DLD1 (cell line): Measurements from ENCODE around the gene ANKRD40CL.

ENCODE experiments used
- in situ Hi-C: cut with HindIII; loops from 2 replicates; pipeline ENCODE4 v1.10.0; 2017; ENCODE audit warnings: low sequenced_read_pairs

The ANKRD40CL gene

DNA sequence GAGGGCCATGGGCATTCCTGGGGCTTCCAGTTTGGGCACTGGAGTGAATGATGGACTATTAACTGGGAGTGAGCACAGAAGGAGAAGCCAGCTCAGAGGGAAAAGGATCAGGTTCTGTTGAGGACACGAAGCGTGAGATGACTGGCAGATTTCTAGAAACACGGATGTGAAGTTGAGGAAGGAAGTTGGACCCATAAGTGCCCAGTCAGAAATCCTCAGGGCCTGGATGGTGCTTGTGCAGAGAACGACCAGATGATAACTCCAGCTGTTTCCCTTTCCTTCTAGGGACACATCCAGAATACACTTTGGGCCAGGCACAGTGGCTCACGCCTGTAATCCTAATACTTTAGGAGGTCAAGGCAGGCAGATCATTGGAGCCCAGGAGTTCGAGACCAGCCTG is 23.3 kb upstream of the ANKRD40CL start:
- in situ Hi-C loops: no loop called here

DNA sequence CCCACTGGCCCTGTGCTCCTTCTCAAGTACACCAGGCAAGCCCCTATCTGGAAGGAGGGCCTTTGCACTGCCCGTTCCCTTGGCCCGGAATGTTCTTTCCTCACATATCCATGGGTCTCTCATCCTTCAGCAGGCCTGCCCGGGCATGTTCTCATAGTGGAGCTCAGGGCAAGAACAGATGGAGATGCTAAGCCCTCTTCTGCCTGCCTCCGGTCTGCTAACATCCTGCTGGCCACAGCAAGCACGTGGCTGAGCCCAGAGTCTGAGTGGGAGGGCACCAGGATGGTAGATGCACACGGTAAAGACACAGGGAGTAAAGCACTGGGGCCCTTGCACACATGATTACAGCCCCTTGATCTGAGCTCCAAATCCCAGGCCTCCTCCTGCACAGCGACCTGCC is 19.8 kb upstream of the ANKRD40CL start:
- in situ Hi-C loops: no loop called here

DNA sequence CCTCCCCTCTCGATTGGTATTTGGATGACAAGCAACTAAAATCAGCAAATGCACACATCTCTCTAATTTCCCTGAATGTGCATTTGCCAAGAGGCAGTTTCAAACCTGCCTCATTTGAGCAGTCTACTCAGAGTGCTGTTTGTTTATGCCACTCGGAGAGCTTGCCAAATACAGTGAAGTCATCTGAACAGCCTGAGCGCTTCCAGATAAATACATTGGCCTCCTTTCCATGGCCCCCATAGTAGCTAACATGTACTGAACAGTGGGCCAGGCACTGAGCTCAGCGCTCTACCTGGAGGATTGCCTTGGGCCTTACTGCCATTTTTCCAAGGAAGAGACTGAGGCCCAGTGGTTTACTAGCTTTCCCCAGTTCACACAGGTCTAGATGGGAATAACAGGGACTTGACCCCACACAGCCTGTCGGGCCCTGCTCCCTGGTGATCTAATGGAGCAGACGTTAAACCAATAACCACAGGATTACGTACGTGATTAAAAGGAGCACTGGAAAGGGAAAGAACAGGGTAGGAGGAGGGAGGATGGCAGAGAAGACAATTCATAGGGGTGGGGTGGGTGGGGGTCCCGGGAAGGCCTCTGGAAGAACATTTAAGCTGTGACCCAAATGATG is 18.7 kb upstream of the ANKRD40CL start:
- in situ Hi-C loops: no loop called here

DNA sequence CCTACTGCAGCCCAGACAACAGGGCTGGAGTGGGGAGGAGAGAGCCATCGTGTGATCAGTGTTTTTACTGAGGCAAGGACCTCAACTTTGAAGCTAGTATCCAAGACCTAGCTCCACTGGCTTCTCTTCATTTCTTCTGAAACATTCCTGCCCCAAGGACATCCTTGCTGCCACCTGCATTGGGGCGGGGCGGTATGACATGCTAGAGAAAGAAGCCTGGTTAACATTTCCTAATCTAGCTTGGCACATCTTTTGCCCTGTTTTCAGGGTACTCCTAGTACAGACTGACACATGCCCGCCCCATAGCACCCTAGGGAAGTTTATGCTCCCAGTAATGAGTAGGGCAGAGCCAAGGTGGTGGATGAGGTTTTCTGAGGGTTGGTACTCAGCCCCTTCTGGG is 17.8 kb upstream of the ANKRD40CL start:
- in situ Hi-C loops: no loop called here

DNA sequence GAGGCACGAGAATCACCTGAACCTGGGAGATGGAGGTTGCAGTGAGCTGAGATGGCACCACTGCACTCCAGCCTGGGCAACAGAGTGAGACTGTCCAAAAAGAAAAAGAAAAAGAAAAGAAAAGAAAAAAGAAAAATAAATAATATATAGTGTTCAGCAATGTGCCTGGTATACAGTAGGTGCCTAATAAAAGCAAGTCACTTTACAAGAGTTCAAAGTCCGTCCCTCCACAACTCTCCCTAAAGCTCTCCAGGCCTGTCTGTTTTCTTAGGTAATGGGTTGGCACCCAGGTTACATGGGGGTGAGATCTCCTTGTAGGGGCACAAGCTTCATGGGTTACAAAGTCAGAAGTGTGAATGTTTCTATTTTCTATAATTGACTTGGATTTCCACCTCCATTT is 16.6 kb upstream of the ANKRD40CL start:
- in situ Hi-C loops: no loop called here

DNA sequence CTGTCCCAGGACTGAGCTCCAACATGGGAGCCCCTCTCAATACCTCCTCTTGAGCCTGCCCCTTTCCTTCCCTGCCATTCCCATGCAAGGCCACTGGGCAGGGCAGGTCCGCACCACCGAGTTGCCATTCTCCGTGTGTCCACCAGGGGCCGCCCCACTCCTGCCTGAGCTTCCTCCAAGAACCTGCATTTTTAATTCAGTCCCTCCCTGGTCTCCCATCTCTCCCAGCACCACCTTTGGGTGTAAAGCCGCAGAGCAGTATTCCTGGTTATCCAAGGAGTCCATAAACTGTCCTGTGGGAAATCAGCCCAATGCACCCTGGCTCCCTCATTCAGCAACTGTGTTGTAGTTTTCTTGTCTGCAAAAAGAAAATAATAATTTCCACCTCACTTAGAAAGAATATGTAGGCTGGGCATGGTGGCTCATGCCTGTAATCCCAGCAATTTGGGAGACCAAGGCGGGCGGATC is 15.9 kb upstream of the ANKRD40CL start:
- in situ Hi-C loops: no loop called here

DNA sequence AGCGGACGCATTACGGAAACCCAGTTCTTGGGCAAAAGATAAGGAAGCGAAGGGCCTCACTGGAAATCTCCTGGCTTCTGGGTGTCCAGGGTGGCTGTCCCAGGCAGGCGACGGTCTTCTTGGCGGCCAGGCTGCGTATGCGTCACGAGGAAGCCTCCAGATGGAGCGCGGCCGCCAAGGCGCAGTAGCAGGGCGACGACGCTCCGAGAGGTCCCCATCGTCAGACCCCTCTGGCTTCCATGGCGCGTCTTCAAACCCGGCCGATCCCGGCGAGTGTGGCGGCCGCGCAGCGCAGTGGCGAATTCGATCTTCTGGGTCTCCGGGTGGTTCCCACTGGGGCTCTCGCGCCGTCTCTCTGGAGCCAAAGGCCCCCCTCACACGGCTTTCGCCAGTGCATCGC is 13.8 kb upstream of the ANKRD40CL start:
- in situ Hi-C loops: no loop called here

DNA sequence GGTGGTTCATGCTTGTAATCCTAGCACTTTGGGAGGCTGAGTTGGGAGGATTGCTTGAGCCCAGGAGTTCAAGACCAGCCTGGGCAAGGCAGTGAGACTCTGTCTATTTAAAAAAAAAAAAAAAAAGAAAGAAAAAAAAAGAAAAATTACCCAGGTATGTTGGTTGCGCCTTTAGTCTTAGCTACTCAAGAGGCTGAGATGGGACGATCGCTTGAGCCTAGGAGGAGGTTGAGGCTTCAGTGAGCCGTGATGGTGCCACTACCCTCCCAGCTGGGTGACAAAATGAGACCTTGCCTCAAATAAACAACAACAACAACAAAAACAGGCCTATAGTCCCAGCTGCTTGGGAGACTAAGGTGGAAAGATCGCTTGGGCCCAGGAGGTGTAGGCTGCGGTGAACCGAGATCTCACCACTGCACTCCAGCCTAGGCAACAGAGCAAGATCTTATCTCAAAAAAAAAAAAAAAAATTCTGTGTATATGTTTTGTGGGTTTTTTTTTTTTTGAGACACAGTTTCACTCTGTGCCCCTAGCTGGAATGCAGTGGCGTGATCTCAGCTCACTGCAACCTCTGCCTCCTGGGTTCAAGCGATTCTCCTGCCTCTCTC is 12.5 kb upstream of the ANKRD40CL start:
- in situ Hi-C loops: no loop called here

DNA sequence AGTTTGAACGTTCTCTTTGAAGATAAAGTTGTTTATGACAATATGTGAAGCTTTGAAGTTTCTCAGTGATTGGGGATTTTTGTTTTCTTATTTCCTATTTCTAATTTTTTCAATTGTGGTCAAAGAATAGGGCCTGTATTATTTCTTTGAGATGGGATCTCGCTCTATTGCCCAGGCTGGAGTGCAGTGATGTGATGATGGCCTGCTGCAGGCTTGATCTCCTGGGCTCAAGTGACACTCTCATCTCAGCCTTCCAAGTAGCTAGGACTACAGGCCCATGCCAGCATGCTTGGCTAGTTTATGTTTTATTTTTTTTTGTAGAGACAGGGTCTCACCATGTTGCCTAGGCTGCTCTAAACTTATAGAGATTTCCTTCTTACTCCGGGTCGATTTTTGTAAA is 11.7 kb upstream of the ANKRD40CL start:
- in situ Hi-C loops: no loop called here

DNA sequence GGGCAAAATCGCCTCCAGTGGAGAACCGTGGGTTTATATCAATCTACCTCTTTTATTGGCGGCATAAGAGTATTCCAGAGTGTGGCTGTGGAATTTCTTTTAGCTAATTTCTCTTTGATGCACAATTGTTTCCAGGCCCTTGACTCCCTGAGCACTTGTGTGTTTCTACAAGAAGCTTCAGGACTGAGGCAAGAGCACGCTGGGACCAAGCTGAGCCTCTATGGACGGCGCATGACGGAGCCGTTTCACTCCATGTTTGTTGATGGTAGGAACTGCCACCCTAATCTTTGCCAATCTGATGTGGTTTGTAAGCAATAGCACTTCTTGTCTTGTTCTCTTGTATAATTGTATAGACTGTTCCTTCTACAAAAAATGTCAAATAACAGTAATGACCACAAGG is 11.2 kb upstream of the ANKRD40CL start:
- in situ Hi-C loops: no loop called here

DNA sequence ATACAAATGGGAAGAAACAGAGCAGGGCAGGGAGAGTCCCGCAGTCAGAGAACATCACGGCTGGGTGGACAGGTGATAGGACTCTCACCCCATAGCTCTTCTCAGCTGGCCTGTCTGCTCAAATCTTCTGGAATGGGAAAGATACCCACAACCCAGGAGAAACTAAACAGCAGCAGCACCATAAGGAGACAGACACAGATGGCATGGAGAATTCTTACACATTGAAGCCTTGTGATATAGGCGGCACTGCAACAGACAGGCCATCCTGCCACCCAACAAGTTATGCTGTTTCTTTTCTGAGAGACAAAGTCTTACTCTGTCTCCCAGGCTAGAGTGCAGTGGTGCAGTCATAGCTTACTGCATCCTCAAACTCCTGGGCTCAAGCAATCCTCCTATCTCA is 8.6 kb upstream of the ANKRD40CL start:
- in situ Hi-C loops: no loop called here

DNA sequence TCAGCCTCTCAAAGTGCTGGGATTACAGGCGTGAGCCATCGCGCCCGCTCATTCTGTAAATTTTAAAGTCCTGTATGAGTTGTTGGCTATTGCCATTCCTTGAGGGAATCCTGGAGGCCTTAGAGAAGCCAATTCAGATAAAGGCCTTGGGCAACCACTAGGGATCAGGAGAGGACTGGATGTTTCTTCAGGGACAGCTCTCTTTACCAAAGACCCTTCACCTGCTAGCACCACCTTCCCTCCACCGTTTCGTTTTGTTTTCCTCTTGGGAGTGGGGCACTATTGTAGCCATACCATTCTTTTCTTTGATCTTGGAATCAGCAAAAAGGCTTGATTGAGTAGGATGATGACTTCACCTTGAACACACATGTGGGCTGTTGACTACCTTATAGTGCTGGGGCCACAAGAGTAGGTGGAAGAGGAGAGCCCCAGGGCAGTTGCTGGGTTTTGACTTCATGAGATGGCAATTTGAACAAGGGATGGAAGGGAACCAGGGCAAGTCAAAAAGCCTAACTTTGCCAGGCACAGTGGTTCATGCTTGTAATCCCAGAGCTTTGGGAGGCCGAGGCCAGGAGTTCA is 7.0 kb upstream of the ANKRD40CL start:
- in situ Hi-C loops: no loop called here

DNA sequence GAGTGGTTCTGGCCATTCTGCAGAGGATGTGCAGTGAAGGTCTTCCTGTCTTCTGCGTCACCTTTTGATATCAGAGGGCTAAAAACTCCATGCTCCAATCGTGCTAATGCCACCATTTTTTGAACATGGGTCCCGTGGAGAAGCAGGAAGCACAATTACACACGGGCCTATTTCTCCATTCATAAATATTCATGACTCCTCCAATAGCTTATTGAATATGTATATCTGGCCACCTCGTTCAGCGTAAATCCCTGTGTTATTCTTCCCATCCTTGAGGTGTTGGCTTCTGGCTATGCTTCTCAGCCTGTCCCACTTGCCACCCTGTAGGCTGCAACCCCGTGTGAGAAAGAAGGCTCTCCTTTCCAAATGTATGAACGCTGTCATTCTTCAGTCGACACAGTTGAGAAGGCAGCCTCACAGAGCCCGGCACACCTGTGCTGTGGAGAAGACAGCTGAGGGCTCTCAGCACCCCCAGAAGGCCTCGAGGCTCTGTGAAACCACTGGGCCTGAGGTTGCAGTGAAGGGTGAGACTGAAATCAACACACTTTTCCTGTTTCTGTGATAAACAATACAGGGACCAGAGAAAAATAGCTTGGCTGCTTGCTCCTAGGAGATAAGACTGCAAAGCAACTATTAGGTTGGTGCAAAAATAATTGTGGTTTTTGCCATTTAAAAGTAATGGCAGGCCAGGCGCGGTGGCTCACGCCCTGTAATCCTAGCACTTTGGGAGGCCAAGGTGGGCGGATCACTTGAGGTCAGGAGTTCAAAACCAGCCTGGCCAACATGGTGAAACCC is 4.9 kb upstream of the ANKRD40CL start:
- in situ Hi-C loops: no loop called here

DNA sequence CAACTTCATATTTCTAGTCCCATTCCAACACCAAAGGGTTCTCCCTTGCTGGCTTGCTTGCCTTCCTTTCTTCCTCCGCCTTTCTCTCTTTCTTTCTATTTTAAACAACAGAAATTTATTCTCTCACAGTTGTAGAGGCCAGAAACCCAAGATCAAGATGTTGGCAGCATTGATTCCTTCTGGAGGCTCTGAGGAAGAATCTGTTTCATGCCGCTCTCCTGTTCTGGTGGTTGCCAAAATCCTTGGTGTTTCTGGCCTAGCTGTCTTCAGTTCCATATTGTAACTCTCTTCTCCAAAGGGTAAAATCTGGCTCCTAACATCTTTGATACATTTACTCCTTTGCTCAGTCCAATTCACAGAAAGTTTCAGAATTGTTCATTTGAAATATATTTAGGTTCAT is 3.0 kb upstream of the ANKRD40CL start:
- in situ Hi-C loops: no loop called here

DNA sequence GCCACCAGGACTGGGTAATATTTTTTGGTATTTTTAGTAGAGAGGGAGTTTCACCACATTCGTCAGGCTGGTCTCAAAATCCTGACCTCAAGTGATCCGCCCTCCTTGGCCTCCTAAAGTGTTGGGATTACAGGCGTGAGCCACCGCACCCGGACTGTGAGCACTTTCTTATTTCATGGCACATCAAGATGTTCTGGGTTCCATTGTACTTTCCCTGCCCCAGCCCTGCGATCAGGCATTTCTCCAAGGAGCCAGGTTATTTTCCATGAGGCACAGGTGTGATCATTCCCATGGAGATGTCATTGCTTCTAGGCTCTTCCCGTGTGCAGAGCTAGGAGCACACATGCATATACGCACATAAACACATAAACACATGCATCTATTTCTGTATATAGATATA is 2.6 kb upstream of the ANKRD40CL start:
- in situ Hi-C loops: no loop called here

DNA sequence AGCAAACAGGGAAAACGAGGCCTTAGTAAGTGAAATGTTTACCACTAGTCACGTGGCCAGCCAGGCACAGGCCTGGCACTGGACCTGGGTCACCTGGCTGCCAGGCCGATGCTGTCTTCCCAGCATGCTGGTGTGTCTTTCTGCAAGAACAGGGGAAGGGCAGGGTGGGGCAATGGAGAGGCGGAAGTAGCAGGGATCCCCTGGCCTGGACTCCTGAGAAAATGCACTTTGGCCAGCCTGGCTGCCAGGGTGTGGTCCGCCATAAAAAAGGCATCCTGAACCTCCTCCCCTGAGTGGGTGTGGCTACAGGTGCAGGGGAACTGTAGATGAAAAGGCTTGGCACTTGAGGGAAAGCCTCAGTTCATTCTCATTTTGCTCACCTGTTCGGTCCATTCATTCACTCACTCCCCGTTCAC is 1.0 kb upstream of the ANKRD40CL start:
- in situ Hi-C loops: no loop called here

DNA sequence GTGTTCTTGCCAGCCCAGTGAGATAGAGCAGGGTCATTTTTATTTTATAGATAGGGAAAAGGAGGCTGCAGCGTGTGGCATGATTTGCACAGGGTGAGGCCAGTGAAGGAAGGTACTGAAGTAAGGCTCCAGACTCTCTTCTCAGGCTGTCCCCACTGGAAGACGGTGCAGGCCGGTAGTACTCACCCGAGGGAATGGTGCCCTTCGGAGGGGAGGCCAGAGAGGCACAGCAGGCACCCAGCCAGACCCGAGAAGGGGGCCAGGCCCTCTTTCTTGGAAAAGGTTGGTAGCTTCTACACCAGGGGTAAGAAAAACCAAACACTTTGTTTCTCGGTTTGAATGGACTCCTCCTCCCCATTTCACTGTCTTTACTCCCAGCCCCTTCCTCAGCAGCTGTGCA is 288 bp downstream of the ANKRD40CL start:
- in situ Hi-C loops: no loop called here

DNA sequence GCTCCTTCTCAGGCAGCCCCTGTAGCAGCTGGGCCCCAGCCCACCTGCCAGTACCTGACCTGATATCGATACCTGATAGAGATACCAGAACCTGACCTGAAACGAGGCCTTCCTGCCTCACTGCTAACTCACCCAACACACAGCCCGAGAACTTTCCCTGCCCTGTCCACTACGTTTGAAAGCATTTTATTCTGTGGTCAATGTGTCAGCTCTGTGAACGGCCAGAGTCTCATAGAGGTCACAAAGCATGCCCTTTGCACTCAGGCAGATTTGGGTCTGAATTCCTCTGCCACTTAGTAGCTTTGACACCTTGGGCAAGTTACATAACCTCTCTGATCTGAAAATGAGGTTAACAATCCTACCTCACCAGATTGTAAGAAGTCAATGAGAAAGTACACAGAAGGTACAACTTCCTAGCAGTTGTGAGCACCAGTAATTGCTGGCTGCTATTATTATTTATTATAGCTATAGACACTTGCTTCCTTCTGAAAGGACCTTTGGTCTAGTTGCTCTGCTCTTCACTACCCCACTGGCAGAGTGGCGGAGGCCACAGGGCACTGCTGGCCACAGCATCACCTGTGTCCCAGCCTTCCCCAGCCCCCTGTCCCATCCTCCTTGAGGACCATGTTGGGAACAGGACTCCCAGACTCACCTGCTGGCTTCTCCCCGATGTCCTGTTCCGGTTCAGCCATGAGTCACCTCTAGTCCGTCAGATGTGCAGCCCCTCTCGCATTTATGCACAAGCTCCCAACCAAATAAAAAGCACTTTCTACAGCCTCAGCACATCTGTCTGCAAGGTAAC is 895 bp downstream of the ANKRD40CL start:
- in situ Hi-C loops: no loop called here

DNA sequence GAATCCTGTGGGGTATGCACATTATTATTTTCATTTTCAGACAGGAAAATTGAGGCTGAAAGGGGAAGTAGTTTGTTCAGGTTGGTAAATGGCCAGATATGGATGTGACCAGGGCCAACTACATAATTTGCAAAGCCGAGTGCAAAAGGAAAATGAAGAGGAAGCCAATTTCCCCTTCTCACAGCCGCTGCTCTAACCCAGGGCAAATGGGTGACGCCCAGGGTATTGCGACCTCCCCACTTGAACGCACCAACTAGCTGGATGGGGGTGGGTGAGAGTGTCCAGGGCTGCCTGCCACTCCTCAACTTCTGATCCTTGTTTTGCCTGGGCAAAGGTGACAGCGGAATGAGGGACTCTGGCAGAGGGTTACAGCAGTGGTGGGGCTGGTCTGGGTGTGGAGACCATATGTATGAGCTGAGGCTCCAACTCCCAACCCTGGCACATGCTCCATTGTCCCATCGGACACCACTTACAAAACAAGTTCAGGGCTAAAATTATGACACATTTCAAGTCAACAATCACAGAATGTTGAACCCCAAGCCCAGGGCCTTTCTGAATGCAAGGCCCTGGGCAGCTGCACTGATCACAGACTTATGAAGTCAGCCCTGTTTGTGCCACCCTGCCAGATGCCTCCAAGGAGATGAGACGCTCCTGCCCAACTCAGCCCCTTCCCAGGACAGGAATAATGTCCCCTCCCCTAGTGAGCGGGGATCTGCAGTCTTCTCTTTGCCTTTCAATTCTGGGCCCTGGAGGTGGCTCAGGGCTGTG is 1.7 kb downstream of the ANKRD40CL start:
- in situ Hi-C loops: no loop called here

DNA sequence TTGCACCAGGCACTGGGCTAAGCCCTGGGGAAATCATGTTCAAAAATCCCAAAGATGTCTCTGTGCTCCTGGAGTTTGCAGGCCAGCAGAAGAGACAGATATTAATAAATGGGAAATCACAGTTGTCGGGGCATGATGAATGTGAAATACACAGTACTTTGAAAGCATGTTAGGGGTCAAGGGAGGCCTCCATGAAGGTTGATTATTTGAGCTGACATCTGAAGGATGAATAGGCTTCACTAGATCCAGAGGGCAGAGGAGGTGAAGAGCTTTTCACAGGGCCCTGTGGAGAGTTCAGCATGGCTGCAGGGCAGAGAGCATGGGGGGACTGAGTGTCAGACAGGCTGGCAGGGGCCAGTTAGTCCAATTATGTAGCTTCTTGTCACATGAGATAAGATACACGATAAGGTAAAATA is 2.6 kb downstream of the ANKRD40CL start:
- in situ Hi-C loops: no loop called here
